Posterior vena cava (tissue), 2 donors: ENCODE results near the gene SBNO1. TPM values are rescaled to one million over a fixed set of nuclear protein-coding genes. Genes with fewer than 3 reads are reported as not detected.
A peak's percentile ranks its signal among the peaks of the same experiment; 100 is the strongest.

Experiments
- DNase-seq: peaks from one replicate; pipeline ENCODE4 v3.0.0-alpha.2; 2020; ENCODE audit warnings: low spot score
- intact Hi-C, 2 donors: fragments of 100-400 bp; cut with DNase I; formaldehyde crosslinking; loops; one replicate each; pipeline versions ENCODE4 v1.14.1 to v1.14.2; 2022 to 2023
- total RNA-seq, 2 donors: library from RNA; stranded (reverse); fragmentation: NEBNext Ultra II Directional; extraction: Animal tissue kit (Norgen Biotek cat#: 25700); gene quantifications; one replicate each; pipeline ENCODE4 v1.2.1, GENCODE V29; 2021
- donor health status: DM: yes; HTN: yes; CAD: no.
- donor health status: DM: yes; HTN: yes; CAD: no.

SBNO1 gene
- total RNA-seq, 2 donors from 2014 or later: 26.1 to 31.2 TPM

DNA sequence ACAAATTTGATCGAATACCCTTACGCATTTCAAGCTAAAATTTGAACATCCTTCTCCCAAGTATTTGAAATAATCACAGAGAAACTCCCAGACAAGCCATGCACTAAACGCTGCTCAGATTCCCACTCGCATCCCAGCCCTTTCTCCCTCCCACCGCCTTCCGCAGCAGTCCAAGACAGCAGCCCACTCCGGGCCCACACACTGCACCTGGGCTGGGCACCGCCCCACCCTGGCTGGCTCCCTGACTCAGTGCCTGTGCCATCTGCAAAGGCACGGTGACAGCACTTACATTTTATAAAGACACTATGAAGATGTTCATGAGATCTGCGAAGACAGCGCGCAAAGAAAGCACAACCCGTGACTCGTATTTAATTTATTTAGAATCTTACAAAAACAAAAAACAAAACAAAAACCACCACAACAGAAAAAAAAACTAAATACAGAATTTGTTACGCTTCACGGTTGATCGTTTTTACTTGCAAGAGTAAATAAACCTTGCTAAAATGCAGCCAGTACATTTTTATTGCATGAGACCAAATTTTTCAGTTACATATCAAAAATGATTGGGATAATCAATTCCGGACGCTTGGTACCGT lies 75.8 kb downstream of the SBNO1 start:
- intact Hi-C loops: no loop called here
- DNase-seq: no peak

DNA sequence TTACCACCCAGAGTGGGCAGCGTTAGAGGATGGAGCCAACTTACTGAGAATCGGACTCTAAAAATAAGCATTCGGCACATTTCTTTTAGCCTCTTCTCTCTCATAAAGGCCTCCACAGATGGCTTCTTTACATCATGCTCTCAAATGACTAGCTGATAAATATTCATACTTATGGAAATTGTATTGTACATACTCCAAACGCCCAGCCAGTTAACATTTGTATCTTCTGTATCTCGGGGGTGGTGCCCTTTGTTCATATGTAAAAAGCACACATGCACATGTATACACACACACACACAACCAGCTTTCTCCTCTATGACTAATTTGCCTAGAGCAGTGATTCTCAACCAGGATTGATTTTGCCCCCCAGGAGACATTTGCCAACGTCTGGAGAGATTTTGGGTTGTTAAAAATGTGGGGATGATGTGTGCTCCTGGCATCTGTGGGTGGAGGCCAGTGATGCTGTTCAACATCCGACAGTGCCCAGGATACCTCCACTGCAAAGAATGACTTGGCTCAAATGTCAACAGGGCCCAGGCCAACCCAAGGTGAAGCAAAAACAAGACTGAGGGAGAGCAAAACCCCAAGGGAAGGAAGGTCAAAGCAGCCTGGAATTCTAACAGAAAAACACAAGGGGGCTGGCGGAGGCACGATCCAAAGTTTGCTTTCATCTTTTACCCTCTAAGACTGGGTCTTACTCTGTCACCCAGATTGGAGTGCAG lies 77.8 kb downstream of the SBNO1 start:
- DNase-seq: no peak
- intact Hi-C loops: no loop called here

DNA sequence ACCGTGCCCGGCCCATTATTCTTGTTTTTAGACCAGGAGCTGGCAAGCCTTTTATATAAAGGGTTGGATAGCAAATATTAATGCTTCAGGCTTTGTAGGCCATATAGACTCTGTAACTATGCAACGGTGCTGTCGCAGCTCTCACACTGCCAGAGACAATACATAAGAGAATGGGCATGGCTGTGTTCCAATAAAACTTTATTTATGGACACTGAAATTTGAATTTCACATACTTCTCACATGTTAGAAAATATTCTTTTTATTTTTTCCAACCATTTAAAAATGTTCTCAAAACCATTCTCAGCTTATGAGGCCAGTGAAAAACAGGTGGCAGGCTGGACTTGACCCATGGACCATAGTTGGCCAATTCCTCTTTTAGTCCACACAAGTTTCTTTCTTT lies 80.0 kb downstream of the SBNO1 start:
- DNase-seq: no peak
- intact Hi-C loops: no loop called here

DNA sequence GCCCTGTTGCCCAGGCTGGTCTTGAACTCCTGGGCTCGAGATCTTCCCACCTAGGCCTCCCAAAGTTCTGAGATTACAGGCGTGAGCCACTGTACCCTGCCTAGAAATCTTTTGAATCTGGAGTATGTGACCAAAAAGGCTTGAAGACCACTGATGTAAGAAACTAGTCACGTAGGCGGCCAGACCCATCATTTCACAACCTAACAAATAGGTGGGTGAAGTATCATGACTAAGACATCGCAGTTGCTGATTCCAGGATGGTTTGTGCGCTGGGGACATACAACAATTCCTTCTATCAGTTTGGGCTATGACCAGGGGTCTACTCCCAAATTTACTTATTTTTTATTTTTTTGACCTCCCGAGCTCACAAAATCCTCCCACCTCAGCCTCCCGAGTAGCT lies 81.2 kb downstream of the SBNO1 start:
- intact Hi-C loops: no loop called here
- peak; percentile 6 for DNase-seq

DNA sequence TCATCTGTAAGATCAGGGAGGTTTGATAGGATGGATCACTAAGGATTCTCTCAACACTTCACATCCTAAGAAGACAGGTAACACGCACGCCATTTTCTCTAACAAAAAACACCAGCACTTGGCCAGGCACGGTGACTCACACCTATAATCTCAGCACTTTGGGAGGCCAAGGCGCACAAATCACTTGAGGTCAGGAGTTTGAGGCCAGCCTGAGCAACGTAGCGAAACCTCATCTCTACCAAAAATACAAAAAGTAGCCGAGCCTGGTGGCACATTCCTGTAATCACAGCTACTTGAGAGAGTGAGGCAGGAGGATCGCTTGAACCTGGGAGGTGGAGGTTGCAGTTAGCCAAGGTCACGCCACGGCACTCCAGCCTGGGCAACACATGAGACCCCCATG lies 82.5 kb downstream of the SBNO1 start:
- no peak for DNase-seq
- intact Hi-C loops: no loop called here

DNA sequence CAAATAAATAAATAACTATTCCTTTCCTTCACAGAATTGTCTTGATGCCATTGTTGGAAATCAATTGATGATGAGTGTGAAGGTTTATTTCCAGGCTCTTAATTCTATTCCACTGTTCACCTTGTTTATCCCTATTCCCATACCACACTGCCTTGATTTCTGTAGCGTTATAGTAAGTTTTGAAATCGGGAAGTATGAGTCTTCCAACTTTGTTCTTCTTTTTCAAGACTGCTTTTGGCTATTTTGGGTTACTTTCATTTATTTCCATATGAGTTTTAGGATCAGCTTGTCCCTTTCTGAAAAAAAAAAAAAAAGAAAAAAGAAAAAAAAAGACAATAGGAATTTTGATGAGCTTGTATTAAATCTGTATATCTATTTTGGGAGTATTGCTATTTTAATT lies 83.7 kb downstream of the SBNO1 start:
- intact Hi-C loops: no loop called here
- DNase-seq: no peak

DNA sequence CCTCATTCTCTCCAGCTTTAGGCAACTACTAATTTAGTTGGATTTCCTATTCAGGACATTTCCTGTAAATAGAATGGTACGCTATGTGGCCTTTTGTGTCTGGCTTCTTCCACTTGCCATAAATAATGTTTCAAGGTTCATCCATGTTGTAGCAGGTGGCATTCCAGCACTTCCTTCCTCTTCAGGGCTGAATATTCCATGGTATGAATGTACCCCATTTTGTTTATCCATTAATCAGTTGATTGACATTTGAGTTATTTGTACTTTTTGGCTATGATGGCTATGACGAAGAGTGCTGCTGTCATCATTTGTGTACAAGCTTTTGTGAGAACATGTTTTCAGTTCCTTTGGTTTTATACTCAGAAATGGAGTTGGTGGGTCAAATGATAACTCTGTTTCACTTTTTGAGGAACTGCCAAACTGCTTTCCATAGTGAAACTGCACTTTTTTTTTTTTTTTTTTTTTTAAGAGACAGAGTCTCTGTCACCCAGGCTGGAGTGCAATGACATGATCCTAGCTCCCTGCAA lies 86.5 kb downstream of the SBNO1 start:
- DNase-seq: peak; percentile 8
- intact Hi-C loops: no loop called here

DNA sequence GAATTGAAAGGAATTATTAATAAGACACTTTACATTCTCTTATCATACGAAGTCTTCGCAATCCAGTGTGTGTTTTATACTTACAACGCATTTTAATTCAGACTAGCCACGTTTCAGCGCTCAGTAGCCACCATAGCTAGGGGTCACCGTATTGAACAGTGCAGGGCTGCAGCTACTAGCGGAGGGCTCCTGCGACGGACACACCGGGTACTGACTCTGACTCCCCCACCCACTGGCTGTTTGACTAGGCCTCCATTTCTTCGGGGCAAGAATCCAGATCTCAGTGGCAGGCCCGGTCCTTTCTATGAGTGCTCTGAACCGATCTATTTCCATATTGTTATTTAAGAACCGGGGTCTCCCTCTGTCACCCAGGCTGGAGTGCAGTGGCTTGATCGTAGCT lies 91.5 kb downstream of the SBNO1 start:
- DNase-seq: peak; percentile 6
- intact Hi-C loops: no loop called here

DNA sequence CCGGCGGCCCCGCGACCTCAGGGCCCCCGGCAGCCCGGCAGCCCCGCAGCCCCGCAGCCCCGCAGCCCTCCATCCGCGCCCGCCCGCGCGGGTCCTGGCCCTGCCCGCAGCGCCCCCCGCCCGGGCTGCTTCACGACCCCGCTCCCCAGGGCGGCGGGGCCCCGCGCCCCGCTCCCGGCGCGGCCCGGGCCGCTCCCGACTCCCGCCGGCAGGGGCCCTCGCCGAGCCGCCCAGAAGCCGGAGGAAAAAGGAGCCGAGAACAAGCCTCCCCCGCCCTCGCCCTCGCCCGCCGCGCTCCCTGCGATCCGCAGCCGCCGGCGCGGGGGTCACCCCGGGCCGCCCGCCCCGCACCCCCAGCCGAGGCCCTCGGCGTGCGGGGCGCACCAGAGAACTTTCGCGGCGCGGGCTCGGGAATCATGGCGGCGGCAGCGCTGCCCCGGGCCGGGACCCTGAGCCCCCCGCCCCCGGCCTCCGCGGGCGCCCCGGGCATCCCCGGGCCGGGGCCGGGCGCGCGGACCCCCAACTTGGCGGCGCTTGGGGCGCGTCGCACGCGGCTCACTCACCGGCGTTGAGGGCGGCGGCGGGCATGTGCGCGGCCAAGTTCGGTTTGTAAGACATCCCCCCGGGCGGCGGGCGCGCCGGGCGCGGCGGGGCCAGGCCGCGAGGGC lies 93.5 kb downstream of the SBNO1 start:
- peak; percentile 93 for DNase-seq
- intact Hi-C loops: no loop called here

DNA sequence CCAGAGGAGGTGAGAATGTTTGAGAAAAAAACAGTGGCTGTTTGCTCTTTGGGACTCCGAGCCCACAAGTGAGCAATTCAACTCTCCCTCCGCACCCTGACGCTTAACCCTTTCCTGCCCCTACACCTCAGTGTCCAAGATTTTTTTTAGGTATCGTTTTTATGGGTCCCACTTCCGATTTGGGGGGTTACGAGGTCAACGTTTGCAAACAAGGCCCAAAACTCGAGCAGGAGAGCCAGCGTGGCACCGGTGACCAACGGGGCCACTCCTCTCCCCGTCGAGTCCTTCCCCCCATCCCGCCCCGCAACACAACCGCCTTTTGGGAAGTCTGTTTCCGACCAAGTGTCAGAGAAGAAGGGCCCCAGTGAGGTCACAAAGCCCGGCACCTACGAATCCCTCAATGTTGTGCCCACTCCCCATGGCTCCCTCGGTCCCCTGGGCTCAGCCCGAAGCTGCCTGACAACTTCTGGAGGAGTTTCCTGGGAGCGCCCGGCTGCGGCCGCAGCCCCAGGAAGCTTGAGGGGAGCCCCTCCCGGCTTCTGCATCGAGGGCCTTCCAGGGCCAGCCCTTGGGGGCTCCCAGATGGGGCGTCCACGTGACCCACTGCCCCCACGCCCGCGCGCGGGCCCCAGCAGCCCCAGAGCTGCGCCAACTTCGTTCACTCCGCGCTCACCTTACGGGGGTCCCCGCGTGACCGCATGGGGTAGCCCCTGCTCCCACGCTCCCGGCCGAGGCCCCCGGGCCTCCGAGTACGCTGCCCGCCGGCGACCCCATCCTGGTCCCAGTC lies 94.2 kb downstream of the SBNO1 start:
- DNase-seq: peak; percentile 74
- intact Hi-C loops: no loop called here

DNA sequence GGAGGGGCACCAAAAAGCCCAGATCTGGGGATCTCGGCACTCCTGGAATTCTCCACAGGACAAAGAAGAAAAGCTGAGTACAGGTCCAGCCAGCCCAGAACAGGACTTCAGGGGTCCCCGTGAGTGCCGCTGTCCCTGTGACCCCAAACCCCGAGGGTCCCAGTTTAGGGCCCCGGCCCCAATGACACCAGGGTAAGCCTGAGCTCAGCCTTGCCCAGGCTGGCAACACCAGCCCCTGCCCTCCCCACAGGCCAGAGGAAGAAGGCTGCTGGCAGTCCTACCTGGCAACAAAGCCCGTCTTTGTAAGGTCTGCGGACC lies 94.8 kb downstream of the SBNO1 start:
- no peak for DNase-seq
- intact Hi-C loops: no loop called here

DNA sequence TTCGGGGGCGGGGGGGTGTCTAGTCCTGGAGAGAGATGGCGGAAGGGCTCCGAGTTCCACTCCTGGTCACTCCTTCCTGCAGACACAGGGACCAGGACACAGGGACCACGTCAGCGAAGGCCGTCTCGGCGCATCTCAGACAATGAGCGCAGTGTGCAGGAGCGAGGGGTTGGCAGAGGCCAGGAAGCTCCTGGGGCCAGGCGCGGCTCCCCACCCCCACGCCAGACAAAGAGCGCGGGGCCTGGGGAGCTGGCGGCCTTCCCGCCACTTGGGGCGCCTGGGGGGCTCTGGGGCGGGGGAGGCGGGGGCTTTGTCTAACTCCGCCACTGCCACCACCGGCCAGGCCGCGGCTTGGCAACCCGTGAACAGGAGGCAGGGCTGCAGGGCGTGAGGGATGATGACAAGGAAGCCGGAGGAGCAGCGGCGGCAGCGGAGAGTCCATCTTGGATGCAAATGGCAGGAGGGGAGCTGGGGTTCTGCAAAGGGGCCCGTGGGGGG lies 95.2 kb downstream of the SBNO1 start:
- peak; percentile 92 for DNase-seq
- intact Hi-C loops: no loop called here

DNA sequence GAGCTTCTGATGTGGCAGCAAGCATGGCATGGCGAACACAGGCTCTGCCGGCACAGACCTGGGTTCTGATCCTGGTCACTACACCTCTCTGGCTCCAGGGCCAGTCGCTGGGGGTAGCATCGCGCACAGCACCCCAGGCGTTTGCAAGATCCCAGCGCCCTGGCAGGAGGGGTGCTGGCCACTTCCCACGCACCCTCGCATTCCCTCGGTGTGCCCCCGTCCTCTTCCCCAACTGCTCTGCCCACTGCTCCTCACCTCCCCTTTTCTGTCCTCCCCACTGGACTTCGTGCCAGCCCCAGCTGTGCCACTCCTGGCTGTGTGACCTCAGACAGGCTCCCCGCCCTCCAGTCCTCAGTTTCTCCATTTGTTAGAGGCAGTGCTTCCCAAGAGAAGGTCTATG lies 95.8 kb downstream of the SBNO1 start:
- peak; percentile 74 for DNase-seq
- intact Hi-C loops: no loop called here

DNA sequence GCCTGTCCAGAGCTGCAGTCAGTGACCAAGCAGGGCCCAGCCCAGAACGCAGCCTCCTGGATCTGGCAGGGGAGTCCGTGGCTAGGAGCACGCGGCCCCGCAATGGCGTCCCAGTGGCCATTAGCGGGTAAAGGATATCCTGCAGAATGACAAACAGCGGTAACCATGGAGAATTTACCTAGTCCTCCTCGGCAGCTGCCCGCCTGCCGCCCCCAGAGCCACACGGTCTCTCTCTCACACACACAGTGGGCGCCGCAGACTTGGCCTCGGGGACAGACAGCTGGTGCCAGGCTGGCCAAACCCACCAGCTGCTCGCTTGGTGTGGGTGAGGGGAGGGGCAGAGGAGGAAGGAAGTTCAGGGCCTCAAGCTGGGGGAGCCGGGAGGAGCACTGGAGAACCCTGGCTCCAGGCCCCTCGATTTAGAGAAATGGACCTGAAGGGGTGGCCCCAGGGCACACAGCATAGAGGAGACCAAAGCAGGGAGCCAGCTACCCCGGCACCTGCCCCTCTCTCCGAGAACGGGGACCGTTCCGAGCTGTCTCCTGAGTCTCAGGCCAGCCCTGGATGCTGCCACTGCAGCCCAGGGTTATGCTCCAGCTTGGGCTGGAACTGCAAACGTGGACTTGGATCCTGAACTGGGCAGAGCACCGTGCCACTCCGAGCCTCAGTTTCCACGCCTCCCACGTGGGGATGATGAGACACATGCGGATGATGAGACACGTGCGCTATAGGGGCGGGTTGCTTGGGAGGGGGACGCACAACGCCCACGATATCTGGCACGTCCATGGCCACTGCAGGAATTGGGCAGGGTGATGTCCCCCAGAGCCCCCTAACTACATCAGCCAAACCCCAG lies 96.4 kb downstream of the SBNO1 start:
- peak; percentile 86 for DNase-seq
- intact Hi-C loops: no loop called here

DNA sequence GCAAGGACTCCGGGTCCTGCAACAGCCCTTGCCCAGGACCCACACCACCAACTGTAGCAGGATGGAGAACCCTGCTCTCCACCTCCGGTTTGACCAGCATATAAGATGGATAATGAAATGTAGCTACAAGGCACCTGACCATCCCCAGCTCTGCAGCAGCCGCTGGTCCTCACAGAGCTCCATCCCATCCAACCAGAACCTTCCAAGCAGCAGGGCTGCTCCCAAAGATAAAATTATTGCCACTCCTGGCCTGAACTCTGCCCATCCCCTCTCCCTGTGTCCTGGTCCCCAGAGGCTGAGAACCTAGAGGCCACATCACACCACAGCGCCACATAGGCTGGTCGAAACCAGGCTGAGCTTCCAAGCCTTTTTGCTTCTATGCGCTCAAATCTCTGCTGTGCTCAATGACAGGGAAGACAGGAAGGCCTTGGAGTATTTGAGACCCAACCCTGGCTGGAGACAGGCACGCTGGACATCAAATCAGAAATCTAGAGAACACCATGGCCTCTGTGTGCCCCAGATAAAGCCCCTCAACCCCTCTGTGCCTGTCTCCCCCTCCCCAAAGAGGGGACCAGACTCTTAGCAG lies 97.2 kb downstream of the SBNO1 start:
- intact Hi-C loops: no loop called here
- peak; percentile 58 for DNase-seq

DNA sequence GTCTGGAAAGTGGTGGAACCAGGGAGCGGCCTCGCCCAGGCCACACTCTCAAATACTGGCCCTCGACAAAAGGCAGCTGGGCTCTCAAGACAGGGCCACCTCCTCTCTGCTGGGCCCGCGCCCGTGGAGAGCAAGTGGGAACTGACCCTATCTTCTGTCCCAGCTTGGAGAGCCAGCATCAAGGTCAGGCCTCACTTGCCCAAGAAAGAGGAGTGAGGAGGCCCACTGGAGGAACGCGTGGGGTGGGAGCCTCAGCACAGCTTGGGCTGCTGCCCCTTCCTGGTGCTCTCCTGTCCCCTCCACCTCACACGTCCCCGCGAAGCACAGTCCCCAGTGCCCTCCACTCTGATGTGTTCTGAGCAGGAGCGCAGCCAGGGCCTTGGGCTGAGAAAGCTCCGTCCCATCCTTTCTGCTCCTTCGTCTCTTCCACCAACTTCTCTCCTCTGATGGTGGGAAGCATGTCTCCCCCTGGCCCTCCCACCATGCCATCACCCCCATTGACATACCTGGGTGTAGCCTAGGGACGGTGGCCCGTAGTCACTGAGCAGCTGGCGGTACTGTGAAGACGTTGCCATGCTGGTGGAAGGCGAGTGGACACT lies 97.9 kb downstream of the SBNO1 start:
- intact Hi-C loops: no loop called here
- peak; percentile 44 for DNase-seq

DNA sequence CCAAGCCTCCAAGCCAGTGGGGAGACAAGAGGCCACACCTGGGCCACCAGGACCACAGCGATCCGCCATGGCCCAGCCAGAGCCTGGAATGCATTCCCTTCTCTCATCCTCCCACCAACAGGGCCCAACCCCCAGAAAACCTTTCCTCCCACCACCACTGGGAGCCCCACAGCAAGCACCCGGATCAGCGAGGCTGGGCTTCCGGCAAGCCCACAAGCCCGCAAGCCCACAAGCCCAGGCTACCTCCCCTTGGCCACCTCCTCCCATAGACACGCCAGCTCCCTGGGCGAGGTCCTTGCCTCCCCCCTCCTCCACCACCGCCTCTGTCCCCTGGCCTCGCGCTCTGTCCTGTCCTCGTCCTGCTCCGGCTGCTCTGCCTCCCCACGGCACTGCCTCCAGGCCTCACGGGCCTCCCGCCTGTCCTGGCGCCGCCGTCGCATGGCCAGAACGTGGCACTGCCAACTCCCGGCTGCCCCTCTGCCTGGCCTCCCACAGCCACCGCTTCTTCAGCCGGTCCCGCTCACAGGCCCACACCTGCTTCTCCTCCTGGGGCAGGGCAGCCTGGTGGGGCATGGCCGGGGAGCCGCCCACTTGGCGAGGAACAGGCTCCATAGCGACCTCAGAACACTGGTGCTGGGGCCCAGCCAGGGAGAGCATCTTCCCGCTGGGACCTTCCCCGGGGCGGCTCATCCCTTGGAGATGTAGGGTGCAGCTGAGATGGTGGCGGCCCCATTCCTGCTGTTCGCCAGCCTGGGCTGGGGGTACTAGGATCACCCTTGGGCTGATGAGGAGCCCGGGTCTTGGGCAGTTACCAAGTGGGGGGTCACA lies 98.6 kb downstream of the SBNO1 start:
- intact Hi-C loops: no loop called here
- DNase-seq: no peak
